Smooth muscle cell (in vitro differentiated cells): Measurements from ENCODE around the gene AGPAT3. TPM values are rescaled to one million over a fixed set of nuclear protein-coding genes. Genes with fewer than 3 reads are reported as not detected.

Experiments used
- DNase-seq: peaks from one replicate; lab custom pipeline; 2025; ENCODE audit not compliant: unreplicated experiment; lab: John Stamatoyannopoulos, UW
- H2AFZ ChIP-seq: fragments of 200-600 bp; sonication (generic); 2 replicates; pipeline ENCODE4 v1.6.0; 2016; ENCODE audit warnings: antibody characterized with exemption, low read depth, mild to moderate bottlenecking
- H3F3A ChIP-seq: fragments of 200-600 bp; sonication (generic); 2 replicates; pipeline ENCODE4 v1.6.0; 2017; ENCODE audit warnings: antibody characterized with exemption, low read depth
- H3K27ac ChIP-seq: fragments of 200-600 bp; sonication (generic); 2 replicates; pipeline ENCODE4 v1.5.1; 2016; ENCODE audit warnings: low read depth, mild to moderate bottlenecking
- H3K27me3 ChIP-seq: fragments of 200-600 bp; sonication (generic); 2 replicates; pipeline ENCODE4 v1.6.1; 2016; ENCODE audit warnings: low read depth, mild to moderate bottlenecking
- H3K36me3 ChIP-seq: fragments of 200-600 bp; sonication (generic); 2 replicates; pipeline ENCODE4 v1.5.1; 2016; ENCODE audit warnings: low read depth
- H3K4me1 ChIP-seq: fragments of 200-600 bp; sonication (generic); 2 replicates; pipeline ENCODE4 v1.5.1; 2016; ENCODE audit warnings: low read depth
- H3K4me2 ChIP-seq: fragments of 200-600 bp; sonication (generic); 2 replicates; pipeline ENCODE4 v1.6.0; 2016; ENCODE audit warnings: mild to moderate bottlenecking
- H3K4me3 ChIP-seq: fragments of 200-600 bp; sonication (generic); 2 replicates; pipeline ENCODE4 v1.5.1; 2016; ENCODE audit warnings: mild to moderate bottlenecking
- H3K79me2 ChIP-seq: fragments of 200-600 bp; sonication (generic); 2 replicates; pipeline ENCODE4 v1.6.0; 2016; ENCODE audit warnings: low read depth, mild to moderate bottlenecking
- H3K9ac ChIP-seq: fragments of 200-600 bp; sonication (generic); 2 replicates; pipeline ENCODE4 v1.6.0; 2016; ENCODE audit warnings: low read depth
- H3K9me3 ChIP-seq: fragments of 200-600 bp; sonication (generic); replicated peaks from 2 replicates; pipeline ENCODE4 v1.5.1; 2016; ENCODE audit warnings: low read depth
- H4K20me1 ChIP-seq: fragments of 200-600 bp; sonication (generic); 2 replicates; pipeline ENCODE4 v1.6.0; 2016; ENCODE audit warnings: low read depth
- WGBS: methylation state at CpG from one replicate; pipeline ENCODE4 v1.1.7; 2016; ENCODE audit warnings: low lambda C conversion rate; 5-methylcytosine and 5-hydroxymethylcytosine counted together
- polyA plus RNA-seq: library from polyadenylated mRNA; unstranded; fragments of >200 nt; fragmentation: Nextera tagmentation; extraction: Ambion mirVana; gene quantifications from 2 replicates; pipeline ENCODE4 v1.2.1, GENCODE V29; 2016
- total RNA-seq: library from RNA; depleted of rRNA; stranded (reverse); fragments of >200 nt; gene quantifications from 2 replicates; pipeline ENCODE4 v1.2.3, GENCODE V29; 2014
- TF ChIP-seq, protein P1 (sequence below): fragments of 200-600 bp; sonication (generic); IDR thresholded peaks from 2 replicates; pipeline ENCODE4 v1.5.1; 2017; ENCODE audit warnings: borderline replicate concordance, mild to moderate bottlenecking, antibody characterized with exemption; ENCODE audit not compliant: insufficient read depth, poor library complexity, severe bottlenecking

Gene AGPAT3
- total and polyA plus RNA-seq, 2 experiments from 2014 or later, result 10.9 to 17.2 TPM

DNA sequence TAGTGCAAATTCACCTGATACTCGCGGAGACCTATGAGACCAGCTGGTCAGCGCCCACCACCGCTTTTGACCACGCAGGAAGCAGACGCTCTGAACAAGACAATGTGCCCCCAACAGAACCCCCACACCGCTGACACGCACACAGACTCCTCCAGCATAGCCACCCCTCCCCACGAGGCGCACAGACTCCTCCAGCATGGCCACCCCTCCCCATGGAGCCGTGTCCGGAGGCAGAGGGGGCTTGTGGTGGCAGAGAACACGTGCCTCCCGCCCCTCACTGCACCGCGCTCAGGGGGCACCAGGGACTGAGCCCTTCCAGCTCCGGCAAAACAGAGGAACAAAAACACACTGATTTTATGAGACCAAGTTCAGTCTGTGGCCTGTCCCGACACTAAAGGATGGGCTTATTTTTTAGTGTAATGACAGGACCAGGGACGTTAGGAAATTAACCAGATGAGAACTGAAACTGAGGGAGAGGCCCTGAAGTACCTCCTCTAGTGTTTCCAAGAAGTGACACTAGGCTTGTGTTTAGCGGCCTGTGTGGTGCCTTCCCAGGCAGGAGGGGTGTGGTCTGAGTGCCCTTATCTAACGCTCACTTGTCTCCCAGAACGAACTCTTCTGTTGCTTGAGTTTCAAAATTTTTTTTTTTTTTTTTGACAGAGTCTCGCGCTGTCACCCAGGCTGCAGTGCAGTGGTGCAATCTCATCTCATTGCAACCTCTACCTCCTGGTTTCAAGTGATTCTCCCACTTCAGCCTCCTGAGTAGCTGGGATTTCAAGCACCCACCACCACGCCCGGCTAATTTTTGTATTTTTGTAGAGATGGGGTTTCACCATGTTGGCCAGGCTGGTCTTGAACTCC is 10.0 kb upstream of the AGPAT3 start:
- no peaks in the 10 kb centered on the region for H4K20me1 ChIP-seq
- H3F3A ChIP-seq, result no peaks in the 10 kb centered on the region
- TF ChIP-seq, protein P1, sequence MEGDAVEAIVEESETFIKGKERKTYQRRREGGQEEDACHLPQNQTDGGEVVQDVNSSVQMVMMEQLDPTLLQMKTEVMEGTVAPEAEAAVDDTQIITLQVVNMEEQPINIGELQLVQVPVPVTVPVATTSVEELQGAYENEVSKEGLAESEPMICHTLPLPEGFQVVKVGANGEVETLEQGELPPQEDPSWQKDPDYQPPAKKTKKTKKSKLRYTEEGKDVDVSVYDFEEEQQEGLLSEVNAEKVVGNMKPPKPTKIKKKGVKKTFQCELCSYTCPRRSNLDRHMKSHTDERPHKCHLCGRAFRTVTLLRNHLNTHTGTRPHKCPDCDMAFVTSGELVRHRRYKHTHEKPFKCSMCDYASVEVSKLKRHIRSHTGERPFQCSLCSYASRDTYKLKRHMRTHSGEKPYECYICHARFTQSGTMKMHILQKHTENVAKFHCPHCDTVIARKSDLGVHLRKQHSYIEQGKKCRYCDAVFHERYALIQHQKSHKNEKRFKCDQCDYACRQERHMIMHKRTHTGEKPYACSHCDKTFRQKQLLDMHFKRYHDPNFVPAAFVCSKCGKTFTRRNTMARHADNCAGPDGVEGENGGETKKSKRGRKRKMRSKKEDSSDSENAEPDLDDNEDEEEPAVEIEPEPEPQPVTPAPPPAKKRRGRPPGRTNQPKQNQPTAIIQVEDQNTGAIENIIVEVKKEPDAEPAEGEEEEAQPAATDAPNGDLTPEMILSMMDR, result no peak
- DNase-seq, result no peak
- H2AFZ ChIP-seq, result no peak overlapping the region
- H3K79me2 ChIP-seq, result no peaks in the 10 kb centered on the region
- no peaks in the 10 kb centered on the region for H3K9me3 ChIP-seq
- H3K27ac ChIP-seq, result no peak overlapping the region
- H3K4me2 ChIP-seq, result no peak overlapping the region
- WGBS, result 83% methylated on average over 26 of the region's 26 CpGs
- no peaks in the 10 kb centered on the region for H3K27me3 ChIP-seq
- H3K4me1 ChIP-seq, result no peaks in the 10 kb centered on the region
- no peak overlapping the region for H3K9ac ChIP-seq
- H3K36me3 ChIP-seq, result no peaks in the 10 kb centered on the region
- H3K4me3 ChIP-seq, result no peak overlapping the region

DNA sequence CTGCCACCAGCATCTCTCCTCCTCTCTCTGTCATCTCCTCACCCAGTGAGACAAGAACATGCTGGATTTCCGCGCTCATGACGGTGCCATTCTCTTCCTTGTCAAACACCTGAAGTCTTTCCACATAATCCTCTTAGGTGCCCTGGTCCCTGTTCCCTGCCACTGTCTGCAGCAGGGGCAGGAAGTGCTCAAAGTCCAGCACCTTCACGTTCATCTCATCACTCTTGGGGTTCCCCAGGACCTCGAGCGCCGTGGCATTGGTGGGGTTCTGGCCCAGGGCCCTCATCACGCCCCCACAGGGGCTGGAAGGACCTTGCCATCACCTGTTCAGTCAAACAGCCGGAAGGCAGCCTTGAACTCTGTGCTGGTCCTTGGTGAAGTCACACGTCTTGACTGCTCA is 9.1 kb upstream of the AGPAT3 start:
- TF ChIP-seq, protein P1, result no peak
- 91% methylated on average over 10 of the region's 10 CpGs for WGBS
- H3K4me2 ChIP-seq, result no peak overlapping the region

DNA sequence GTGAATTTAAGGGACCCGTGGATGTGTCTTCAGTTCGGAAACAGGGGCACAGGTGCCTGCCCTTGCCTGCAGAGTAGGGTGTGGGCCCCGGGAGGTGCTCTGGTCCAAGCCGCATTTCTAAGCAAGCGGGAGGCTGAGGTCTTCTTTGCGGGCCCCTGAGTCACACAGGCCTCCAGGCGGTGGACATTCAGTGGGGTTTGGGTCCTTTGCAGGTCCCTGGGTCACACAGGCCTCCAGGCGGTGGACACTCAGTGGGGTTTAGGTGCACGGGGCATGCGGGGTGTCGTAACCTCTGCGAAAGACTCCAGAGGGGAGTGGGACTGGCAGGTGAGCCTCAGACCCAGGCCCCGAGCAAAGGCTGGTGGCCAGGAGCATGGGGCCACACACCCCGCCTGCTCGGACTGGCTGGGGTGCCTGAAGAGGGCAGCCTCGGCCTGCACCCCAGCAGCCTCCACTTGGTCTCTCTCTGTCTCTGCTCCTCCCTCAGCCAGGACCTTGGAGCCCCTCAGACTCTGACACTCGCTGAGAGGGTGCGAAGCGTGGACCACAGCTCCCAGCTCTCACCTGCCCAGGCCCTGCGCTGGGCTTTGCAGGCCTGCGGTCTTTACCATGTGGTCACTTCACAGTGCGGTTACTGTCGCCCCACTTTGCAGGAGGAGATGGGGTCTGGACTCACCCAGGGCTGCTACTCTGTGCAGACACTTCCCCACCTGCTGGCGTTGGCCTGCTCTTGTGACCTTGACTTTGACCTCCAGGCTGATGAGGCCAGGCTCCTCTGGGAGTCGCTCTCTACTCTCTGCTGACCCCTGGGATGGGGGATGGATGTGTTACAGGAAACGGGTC is 6.0 kb upstream of the AGPAT3 start:
- TF ChIP-seq, protein P1, result no peak
- 93% methylated on average over 26 of the region's 26 CpGs for WGBS
- H4K20me1 ChIP-seq, result no peaks in the 10 kb centered on the region

More for the DNA sequence above, 9.1 kb upstream of the AGPAT3 start:
- Histone ChIP-seq H3K9me3 (no peaks in the 10 kb centered on the region), H3K27ac (no peak overlapping the region), H3K27me3 (no peaks in the 10 kb centered on the region), H2AFZ (no peak overlapping the region), H3K79me2 (no peaks in the 10 kb centered on the region), H3K36me3 (no peaks in the 10 kb centered on the region), H3F3A (no peaks in the 10 kb centered on the region), H4K20me1 (no peaks in the 10 kb centered on the region), H3K9ac (no peak overlapping the region), H3K4me1 (no peaks in the 10 kb centered on the region), H3K4me3 (no peak overlapping the region)
- DNase-seq, result no peak

More for the DNA sequence above, 6.0 kb upstream of the AGPAT3 start:
- no peak overlapping the region for H3K4me2 ChIP-seq
- no peak overlapping the region for H3K9ac ChIP-seq
- DNase-seq, result no peak
- H3K27me3 ChIP-seq, result no peaks in the 10 kb centered on the region
- no peaks in the 10 kb centered on the region for H3K9me3 ChIP-seq
- H3K79me2 ChIP-seq, result no peaks in the 10 kb centered on the region
- H3K4me1 ChIP-seq, result no peaks in the 10 kb centered on the region
- H3K36me3 ChIP-seq, result no peaks in the 10 kb centered on the region
- H3F3A ChIP-seq, result no peaks in the 10 kb centered on the region
- no peak overlapping the region for H3K27ac ChIP-seq
- H3K4me3 ChIP-seq, result no peak overlapping the region
- H2AFZ ChIP-seq, result no peak overlapping the region
